Endometrial microvascular endothelial cells (primary cell): ENCODE data around the gene MVK. TPM values are rescaled to one million over a fixed set of nuclear protein-coding genes. Genes with fewer than 3 reads are reported as not detected.

ENCODE experiments used
- in situ Hi-C: cut with HindIII; loops from 2 replicates; pipeline ENCODE4 v1.10.0; 2017; ENCODE audit warnings: low sequenced_read_pairs, low pct_unique_long_range_greater_than_20kb; ENCODE audit errors: inconsistent ontology term
- total RNA-seq: library from RNA; depleted of rRNA; stranded (reverse); fragments of >200 nt; gene quantifications from one replicate; pipeline ENCODE4 v1.2.3, GENCODE V29; 2015; ENCODE audit errors: inconsistent ontology term

MVK gene
- 41.6 TPM for total RNA-seq

- in situ Hi-C loops: no loop called here
These were observed at the start of gene MVK, which contains the start of gene MMAB for GRCh38 chr12:109573029-109573913. MVK (plus strand) TSS chr12:109573794; CDS start chr12:109574823, 1,029 bp downstream. MMAB (minus strand) TSS chr12:109573504; CDS start chr12:109573480, 24 bp downstream.

GRCh38 chr12:109524466-109525278 is 48.9 kb upstream of the MVK start:
- in situ Hi-C loops: loop anchor here (25.0 kb wide), 1 partner anchor 263 kb away; no protein-coding TSS in a partner anchor

GRCh38 chr12:109525279-109525585 is 48.4 kb upstream of the MVK start:
- in situ Hi-C loops: loop anchor here (25.0 kb wide), 1 partner anchor 262 kb away; no protein-coding TSS in a partner anchor

- in situ Hi-C loops: loop anchor here (25.0 kb wide), 1 partner anchor 260 kb away; no protein-coding TSS in a partner anchor
These were observed 46.0 kb upstream of the MVK start for GRCh38 chr12:109527489-109528123.

- in situ Hi-C loops: loop anchor here (25.0 kb wide), 1 partner anchor 257 kb away; no protein-coding TSS in a partner anchor
These were observed 43.6 kb upstream of the MVK start for GRCh38 chr12:109529691-109530640.

- in situ Hi-C loops: loop anchor here (25.0 kb wide), 1 partner anchor 256 kb away; no protein-coding TSS in a partner anchor
These were observed 42.2 kb upstream of the MVK start for GRCh38 chr12:109531411-109531810.

GRCh38 chr12:109532721-109533486 is 40.7 kb upstream of the MVK start:
- in situ Hi-C loops: loop anchor here (25.0 kb wide), 1 partner anchor 254 kb away; no protein-coding TSS in a partner anchor

- in situ Hi-C loops: loop anchor here (25.0 kb wide), 1 partner anchor 254 kb away; no protein-coding TSS in a partner anchor
These were observed 40.2 kb upstream of the MVK start for GRCh38 chr12:109533487-109533740.

- in situ Hi-C loops: loop anchor here (25.0 kb wide), 1 partner anchor 253 kb away; no protein-coding TSS in a partner anchor
These were observed 39.1 kb upstream of the MVK start for GRCh38 chr12:109534456-109534855.

GRCh38 chr12:109535231-109535862 is 38.2 kb upstream of the MVK start:
- in situ Hi-C loops: loop anchor here (25.0 kb wide), 1 partner anchor 252 kb away; no protein-coding TSS in a partner anchor

GRCh38 chr12:109535863-109536250 is 37.7 kb upstream of the MVK start:
- in situ Hi-C loops: loop anchor here (25.0 kb wide), 1 partner anchor 251 kb away; no protein-coding TSS in a partner anchor

- in situ Hi-C loops: loop anchor here (25.0 kb wide), 1 partner anchor 250 kb away; no protein-coding TSS in a partner anchor
These were observed 36.5 kb upstream of the MVK start for GRCh38 chr12:109537136-109537535.

GRCh38 chr12:109538191-109538863 is 35.3 kb upstream of the MVK start:
- in situ Hi-C loops: loop anchor here (25.0 kb wide), 1 partner anchor 249 kb away; no protein-coding TSS in a partner anchor

- in situ Hi-C loops: loop anchor here (25.0 kb wide), 1 partner anchor 248 kb away; no protein-coding TSS in a partner anchor
These were observed 34.1 kb upstream of the MVK start for GRCh38 chr12:109539508-109539907.

GRCh38 chr12:109540526-109541412 is 32.8 kb upstream of the MVK start:
- in situ Hi-C loops: loop anchor here (25.0 kb wide), 1 partner anchor 247 kb away; no protein-coding TSS in a partner anchor
